ENCODE results near the gene LCAT.
"Not testable (repeated sequence)": the region's sequence is repeated elsewhere in the genome, so short reads cannot be mapped to it uniquely, and the experiment has no call there.

The LCAT gene

GRCh38 chr16:67931712-67932461 is 12.0 kb downstream of the LCAT start, which contains the start of gene CTRL:
Gene CTRL, minus strand, starts transcription at chr16:67931862. Its CDS starts 10 bp downstream, at chr16:67931852.
- DNase-seq: no peak

- DNase-seq: no peak
These were observed 13.2 kb downstream of the LCAT start for GRCh38 chr16:67930678-67931211.

GRCh38 chr16:67930191-67930590 is 13.7 kb downstream of the LCAT start:
- no peak for DNase-seq

GRCh38 chr16:67928561-67929364 is 15.2 kb downstream of the LCAT start:
- DNase-seq: peak; percentile 27

- no peak for DNase-seq
These were observed 15.8 kb downstream of the LCAT start for GRCh38 chr16:67928147-67928546.

- DNase-seq: no peak
These were observed 16.6 kb downstream of the LCAT start for GRCh38 chr16:67927131-67927941.

GRCh38 chr16:67926181-67926750 is 17.7 kb downstream of the LCAT start:
- DNase-seq: peak; percentile 16

GRCh38 chr16:67924140-67924906 is 19.6 kb downstream of the LCAT start:
- DNase-seq: no peak

GRCh38 chr16:67923414-67924116 is 20.4 kb downstream of the LCAT start:
- no peak for DNase-seq

- no peak for DNase-seq
These were observed 21.2 kb downstream of the LCAT start for GRCh38 chr16:67922740-67923139.

GRCh38 chr16:67922221-67922620 is 21.7 kb downstream of the LCAT start:
- DNase-seq: no peak

GRCh38 chr16:67919622-67920221 is 24.2 kb downstream of the LCAT start:
- no peak for DNase-seq

GRCh38 chr16:67917852-67918236 is 26.1 kb downstream of the LCAT start:
- no peak for DNase-seq

- no peak for DNase-seq
These were observed 26.6 kb downstream of the LCAT start for GRCh38 chr16:67917140-67917851.

GRCh38 chr16:67915831-67916723 is 27.8 kb downstream of the LCAT start:
- no peak for DNase-seq

- not testable (repeated sequence) for DNase-seq
These were observed 28.5 kb downstream of the LCAT start for GRCh38 chr16:67915496-67915769.

GRCh38 chr16:67914758-67915495 is 29.0 kb downstream of the LCAT start:
- no peak for DNase-seq

- no peak for DNase-seq
These were observed 33.8 kb downstream of the LCAT start for GRCh38 chr16:67910158-67910557.

Measured in NCI-H748 treated with DMSO at 0.1 percent for 48 hours (cell line).